ENCODE results near the gene TBC1D3B.

DNA sequence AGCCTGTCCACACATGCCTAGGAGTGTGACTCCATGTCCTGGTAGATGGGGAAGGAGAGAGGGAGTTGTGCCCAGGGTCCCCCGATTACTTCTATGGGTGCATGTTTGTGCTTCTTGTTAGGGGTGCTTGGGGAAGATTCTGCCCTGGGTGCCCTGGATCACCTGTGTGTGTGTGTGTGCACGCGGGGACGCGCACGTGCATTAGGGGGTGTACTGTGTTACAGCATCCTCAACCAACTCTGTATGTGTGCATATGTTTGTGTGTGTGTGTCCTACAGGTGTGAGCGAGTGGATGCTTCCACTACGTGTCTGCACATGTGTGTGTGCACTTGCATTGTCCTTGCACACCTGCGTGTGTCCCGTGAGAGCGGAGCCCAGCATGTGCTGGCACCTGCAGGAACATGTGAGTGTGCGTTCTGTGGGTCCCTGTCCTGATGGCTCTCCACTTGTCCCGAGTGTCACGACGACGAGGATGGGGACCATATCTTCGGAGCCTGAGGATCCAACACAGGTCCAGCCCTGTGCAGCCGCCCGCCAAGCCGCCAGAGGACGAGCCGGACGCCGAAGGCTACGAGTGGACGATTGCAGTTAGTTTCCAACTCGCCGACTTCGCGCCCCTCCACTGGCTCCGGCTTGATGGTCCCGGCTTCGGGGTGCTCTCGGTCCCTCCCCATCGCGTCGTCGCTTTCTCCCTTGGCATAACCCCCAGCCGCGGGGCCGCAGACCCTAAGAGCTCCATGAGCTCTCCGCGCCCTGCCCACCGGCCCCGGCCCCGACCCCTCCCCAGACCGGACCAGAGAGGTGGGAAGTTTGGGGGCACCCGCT lies 6.0 kb upstream of the TBC1D3B start:
- TF ChIP-seq, protein P1, sequence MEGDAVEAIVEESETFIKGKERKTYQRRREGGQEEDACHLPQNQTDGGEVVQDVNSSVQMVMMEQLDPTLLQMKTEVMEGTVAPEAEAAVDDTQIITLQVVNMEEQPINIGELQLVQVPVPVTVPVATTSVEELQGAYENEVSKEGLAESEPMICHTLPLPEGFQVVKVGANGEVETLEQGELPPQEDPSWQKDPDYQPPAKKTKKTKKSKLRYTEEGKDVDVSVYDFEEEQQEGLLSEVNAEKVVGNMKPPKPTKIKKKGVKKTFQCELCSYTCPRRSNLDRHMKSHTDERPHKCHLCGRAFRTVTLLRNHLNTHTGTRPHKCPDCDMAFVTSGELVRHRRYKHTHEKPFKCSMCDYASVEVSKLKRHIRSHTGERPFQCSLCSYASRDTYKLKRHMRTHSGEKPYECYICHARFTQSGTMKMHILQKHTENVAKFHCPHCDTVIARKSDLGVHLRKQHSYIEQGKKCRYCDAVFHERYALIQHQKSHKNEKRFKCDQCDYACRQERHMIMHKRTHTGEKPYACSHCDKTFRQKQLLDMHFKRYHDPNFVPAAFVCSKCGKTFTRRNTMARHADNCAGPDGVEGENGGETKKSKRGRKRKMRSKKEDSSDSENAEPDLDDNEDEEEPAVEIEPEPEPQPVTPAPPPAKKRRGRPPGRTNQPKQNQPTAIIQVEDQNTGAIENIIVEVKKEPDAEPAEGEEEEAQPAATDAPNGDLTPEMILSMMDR (IDR thresholded peaks at IDR 0.05; ENCODE audit: low read depth, low read length), result no peak
- no peak for TF ChIP-seq EZH2phosphoT487 (IDR thresholded peaks at IDR 0.05; ENCODE audit: low read depth)
